Measurements from ENCODE around the gene SDS. TPM values are rescaled to one million over a fixed set of nuclear protein-coding genes. Genes with fewer than 3 reads are reported as not detected.

The SDS gene
- total RNA-seq, 1 experiment from 2014 or later, result not detected

- CTCF ChIA-PET, result interaction anchor here (0.7 kb wide), 1 partner anchor 20 kb away, joined by 5 read pairs; the partner anchor contains the start of gene PLBD2
- Histone ChIP-seq H3K9me2 (ENCODE audit: insufficient read depth) (no peaks in the 10 kb centered on the region), H3K27me3 (ENCODE audit: insufficient read depth, low read length) (no peaks in the 10 kb centered on the region), H3K4me3 (replicated peaks in 1 of 2; ENCODE audit: low read depth in 1 of 2, low read length in 2 of 2) (no peak overlapping the region), H3K4me1 (ENCODE audit: control insufficient read depth in 1 of 2, insufficient read depth in 2 of 2, low read length in 2 of 2) (no peaks in the 10 kb centered on the region), H2AFZ (ENCODE audit: low read depth, low read length, poor library complexity, severe bottlenecking) (no peak overlapping the region), H3K9ac (ENCODE audit: low read length) (no peak overlapping the region), H3K27ac (ENCODE audit: low read depth, low read length) (no peak overlapping the region), H4K20me1 (ENCODE audit: insufficient read depth) (no peaks in the 10 kb centered on the region), H3K36me3 (ENCODE audit: control insufficient read depth in 1 of 2, insufficient read depth in 2 of 2, low read length in 2 of 2) (peaks cover 8 to 16% of the 10 kb centered on the region in 2 experiments), H3K79me2 (ENCODE audit: insufficient read depth, low read length) (no peaks in the 10 kb centered on the region), H3K9me3 (ENCODE audit: control insufficient read depth in 1 of 2, insufficient read depth in 1 of 2, low read depth in 1 of 2, low read length in 2 of 2) (no peaks in the 10 kb centered on the region), H3K4me2 (ENCODE audit: low read length) (no peak overlapping the region)
- ATAC-seq (no peak), DNase-seq (ENCODE audit: low read depth, low spot score) (no peak)
- no TSS peak for BruUV-seq (replicated peaks)
- TF ChIP-seq CTCF (IDR thresholded peaks at IDR 0.05 in 2 of 3, conservative IDR thresholded peaks at IDR 0.05 in 1 of 3; ENCODE audit: borderline replicate concordance in 1 of 3, insufficient read depth in 1 of 3, low read depth in 2 of 3, low read length in 2 of 3) (peak in 2 of 3 experiments; percentile 5 to 19; a peak in 2 of 6 replicates), SIN3A (IDR thresholded peaks at IDR 0.05; ENCODE audit: low read depth) (no peak), ZBTB33 (IDR thresholded peaks at IDR 0.05; ENCODE audit: extremely low read depth, insufficient replicate concordance, low read length) (no peak)
- intact Hi-C loops (cut with micrococcal nuclease), result no loop called here
- RAD21 ChIA-PET (ENCODE audit: low non-redundant PET in 1 of 2, low total read pairs in 2 of 2, uncharacterized antibody in 2 of 2, unreplicated experiment in 2 of 2), result no interaction called here
- POLR2A ChIA-PET, result no interaction called here
Measured at GRCh38 chr12:113378291-113378690, 25.4 kb downstream of the SDS start.

All from HCT116 (cell line).